Measurements from ENCODE around the gene ATIC. TPM values are rescaled to one million over a fixed set of nuclear protein-coding genes. Genes with fewer than 3 reads are reported as not detected.

Gene ATIC
- total RNA-seq, 1 donor from 2014 or later, result 77.7 TPM

DNA sequence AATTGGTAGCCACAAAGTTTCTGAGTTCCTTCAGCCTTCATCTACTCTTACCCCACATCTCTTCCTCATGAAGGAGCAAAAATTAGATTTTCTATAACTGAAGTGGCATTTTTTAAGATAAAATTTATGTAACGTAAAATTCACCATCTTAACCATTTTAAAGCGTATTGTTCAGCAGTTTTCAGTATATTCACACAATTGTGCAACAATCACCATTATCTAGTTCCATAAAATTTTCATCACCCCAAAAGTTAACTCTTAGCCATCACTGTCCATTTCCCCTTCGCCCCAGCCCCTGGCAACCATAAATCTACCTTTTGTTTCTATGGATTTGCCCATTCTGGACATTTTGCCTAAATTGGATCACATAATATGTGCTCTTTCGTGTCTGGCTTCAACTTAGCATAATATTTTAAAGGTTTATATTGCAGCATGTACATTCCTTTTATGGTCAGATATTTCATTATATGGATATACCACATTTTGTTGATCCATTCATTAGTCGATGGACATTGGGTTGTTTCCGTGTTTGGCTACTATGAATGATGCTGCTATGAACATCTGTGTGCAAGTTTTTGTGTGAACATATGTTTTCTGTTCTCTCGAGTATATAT lies 44.6 kb downstream of the ATIC start:
- no peak for DNase-seq (ENCODE audit: low spot score)
- TF ChIP-seq, protein P1, sequence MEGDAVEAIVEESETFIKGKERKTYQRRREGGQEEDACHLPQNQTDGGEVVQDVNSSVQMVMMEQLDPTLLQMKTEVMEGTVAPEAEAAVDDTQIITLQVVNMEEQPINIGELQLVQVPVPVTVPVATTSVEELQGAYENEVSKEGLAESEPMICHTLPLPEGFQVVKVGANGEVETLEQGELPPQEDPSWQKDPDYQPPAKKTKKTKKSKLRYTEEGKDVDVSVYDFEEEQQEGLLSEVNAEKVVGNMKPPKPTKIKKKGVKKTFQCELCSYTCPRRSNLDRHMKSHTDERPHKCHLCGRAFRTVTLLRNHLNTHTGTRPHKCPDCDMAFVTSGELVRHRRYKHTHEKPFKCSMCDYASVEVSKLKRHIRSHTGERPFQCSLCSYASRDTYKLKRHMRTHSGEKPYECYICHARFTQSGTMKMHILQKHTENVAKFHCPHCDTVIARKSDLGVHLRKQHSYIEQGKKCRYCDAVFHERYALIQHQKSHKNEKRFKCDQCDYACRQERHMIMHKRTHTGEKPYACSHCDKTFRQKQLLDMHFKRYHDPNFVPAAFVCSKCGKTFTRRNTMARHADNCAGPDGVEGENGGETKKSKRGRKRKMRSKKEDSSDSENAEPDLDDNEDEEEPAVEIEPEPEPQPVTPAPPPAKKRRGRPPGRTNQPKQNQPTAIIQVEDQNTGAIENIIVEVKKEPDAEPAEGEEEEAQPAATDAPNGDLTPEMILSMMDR (IDR thresholded peaks at IDR 0.05), result no peak
- peaks cover 61% of the 10 kb centered on the region for H3K4me1 Mint-ChIP-seq (ENCODE audit: low read depth)
- H3K36me3 Mint-ChIP-seq (ENCODE audit: low read depth), result peaks cover 19% of the 10 kb centered on the region
- H3K27ac Mint-ChIP-seq (ENCODE audit: unreplicated experiment), result peak overlapping the region; percentile 56
- H3K4me3 Mint-ChIP-seq (ENCODE audit: unreplicated experiment), result no peak overlapping the region
- no peaks in the 10 kb centered on the region for H3K9me3 Mint-ChIP-seq (ENCODE audit: low read depth)
- no peaks in the 10 kb centered on the region for H3K27me3 Mint-ChIP-seq (ENCODE audit: low read depth)

DNA sequence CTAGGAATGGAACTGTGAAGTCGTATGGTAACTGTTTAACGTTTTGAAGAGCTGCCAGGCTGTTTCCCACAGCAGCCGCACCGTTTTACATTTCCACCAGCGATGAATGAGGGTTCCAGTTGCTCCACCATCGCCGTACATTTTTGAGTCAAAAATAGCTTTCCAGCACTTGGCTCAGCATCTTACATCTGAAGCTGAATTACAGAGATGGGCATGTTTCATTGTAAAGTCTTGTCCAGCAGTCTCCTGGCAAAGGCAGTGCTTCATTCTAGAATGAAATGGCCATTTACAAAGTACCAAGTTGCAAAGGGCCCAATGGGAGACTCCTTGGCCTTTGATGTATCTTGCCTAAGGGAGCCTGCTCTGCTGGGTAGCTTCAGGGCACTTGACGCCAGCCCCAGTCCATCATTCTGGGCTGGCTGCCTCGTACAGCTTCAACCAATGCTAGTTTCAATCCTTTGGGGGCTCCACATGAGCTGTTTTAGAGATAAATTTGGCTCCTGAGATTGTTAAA lies 45.1 kb downstream of the ATIC start:
- H3K4me3 Mint-ChIP-seq (ENCODE audit: unreplicated experiment), result no peak overlapping the region
- no peaks in the 10 kb centered on the region for H3K27me3 Mint-ChIP-seq (ENCODE audit: low read depth)
- TF ChIP-seq, protein P1 (IDR thresholded peaks at IDR 0.05), result peak; percentile 10
- DNase-seq (ENCODE audit: low spot score), result no peak
- peaks cover 23% of the 10 kb centered on the region for H3K36me3 Mint-ChIP-seq (ENCODE audit: low read depth)
- H3K27ac Mint-ChIP-seq (ENCODE audit: unreplicated experiment), result peak overlapping the region; percentile 56
- no peaks in the 10 kb centered on the region for H3K9me3 Mint-ChIP-seq (ENCODE audit: low read depth)
- peaks cover 60% of the 10 kb centered on the region for H3K4me1 Mint-ChIP-seq (ENCODE audit: low read depth)

DNA sequence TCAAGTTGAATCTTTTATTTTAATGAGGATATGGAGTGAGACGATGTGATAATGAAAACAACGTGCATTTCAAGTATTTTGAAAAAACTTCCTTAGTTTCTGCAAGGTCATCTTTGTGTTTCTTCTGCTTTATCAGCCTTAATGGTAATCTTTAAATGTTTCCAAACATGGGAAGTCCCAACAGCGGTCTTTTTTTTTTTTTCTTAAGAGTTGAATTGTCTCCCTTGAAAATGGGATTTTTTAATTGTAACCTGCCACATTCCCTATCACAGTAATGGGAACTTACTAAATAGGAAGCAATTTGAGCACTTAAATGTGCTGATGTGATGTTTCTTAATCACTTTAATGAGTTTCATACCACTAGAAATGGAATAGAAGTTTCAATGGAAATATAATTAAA lies 45.8 kb downstream of the ATIC start:
- no peak for DNase-seq (ENCODE audit: low spot score)
- peaks cover 65% of the 10 kb centered on the region for H3K4me1 Mint-ChIP-seq (ENCODE audit: low read depth)

DNA sequence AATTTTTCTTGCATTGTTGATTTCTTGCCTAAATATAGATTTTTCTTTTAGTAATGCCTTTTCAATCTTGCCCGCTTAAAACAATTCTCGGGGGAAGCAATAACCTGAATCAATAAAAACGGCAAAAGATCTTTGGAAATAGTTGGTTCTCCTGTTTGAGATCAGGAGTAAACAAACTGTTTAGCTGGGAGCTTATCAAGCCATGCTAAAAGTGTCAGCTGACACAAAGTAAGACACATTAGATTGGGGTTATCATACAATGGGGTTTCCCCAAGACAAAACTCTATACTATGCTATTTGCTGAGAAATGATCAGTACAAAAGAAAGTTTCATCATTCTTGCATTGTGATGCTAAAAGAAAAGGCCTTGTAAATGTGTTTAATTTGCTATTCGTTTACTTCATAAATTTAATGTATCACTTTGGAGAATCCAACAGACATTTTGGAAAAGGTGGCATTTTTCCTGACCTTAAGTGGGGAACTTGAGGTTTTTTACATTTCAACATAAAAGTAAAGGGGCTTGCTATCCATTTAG lies 46.5 kb downstream of the ATIC start:
- no peaks in the 10 kb centered on the region for H3K9me3 Mint-ChIP-seq (ENCODE audit: low read depth)
- H3K27me3 Mint-ChIP-seq (ENCODE audit: low read depth), result no peaks in the 10 kb centered on the region
- peak overlapping the region; percentile 78 for H3K27ac Mint-ChIP-seq (ENCODE audit: unreplicated experiment)
- no peak overlapping the region for H3K4me3 Mint-ChIP-seq (ENCODE audit: unreplicated experiment)
- TF ChIP-seq, protein P1 (IDR thresholded peaks at IDR 0.05), result no peak
- DNase-seq (ENCODE audit: low spot score), result no peak
- H3K4me1 Mint-ChIP-seq (ENCODE audit: low read depth), result peaks cover 68% of the 10 kb centered on the region
- H3K36me3 Mint-ChIP-seq (ENCODE audit: low read depth), result peaks cover 36% of the 10 kb centered on the region

More for the DNA sequence above, 45.8 kb downstream of the ATIC start:
- no peaks in the 10 kb centered on the region for H3K27me3 Mint-ChIP-seq (ENCODE audit: low read depth)
- H3K36me3 Mint-ChIP-seq (ENCODE audit: low read depth), result peaks cover 30% of the 10 kb centered on the region
- H3K9me3 Mint-ChIP-seq (ENCODE audit: low read depth), result no peaks in the 10 kb centered on the region
- peak overlapping the region; percentile 56 for H3K27ac Mint-ChIP-seq (ENCODE audit: unreplicated experiment)
- TF ChIP-seq, protein P1 (IDR thresholded peaks at IDR 0.05), result no peak
- no peak overlapping the region for H3K4me3 Mint-ChIP-seq (ENCODE audit: unreplicated experiment)

DNA sequence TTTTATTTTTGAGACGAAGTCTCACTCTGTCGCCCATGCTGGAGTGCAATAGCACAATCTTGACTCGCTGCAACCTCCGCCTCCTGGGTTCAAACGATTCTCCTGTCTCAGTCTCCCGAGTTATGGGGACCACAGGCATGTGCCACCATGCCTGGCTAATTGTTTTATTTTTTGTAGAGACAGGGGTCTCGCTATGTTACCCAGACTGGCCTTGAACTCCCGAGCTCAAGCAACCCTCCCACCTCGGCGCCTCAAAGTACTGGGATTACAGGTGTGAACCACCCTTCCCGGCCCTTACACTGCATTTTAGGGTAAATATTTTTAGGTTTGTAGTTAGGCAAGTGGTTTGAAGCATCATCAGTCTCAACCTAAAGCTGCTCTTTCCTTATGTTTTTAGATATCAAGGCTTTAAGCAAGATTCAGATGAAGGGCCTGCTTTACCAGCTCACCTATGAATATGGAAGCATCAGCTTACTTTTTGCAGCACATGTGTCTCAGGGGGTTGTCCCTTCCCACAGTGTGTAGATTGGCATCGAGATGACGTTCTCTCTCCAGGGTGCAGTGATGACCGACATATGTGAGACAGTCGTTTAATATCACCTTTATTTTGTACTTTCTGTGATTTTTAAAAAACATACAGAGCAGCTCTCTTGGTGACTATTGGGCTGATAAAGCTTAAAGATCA lies 47.2 kb downstream of the ATIC start:
- Mint-ChIP-seq H3K9me3 (ENCODE audit: low read depth) (no peaks in the 10 kb centered on the region), H3K36me3 (ENCODE audit: low read depth) (peaks cover 42% of the 10 kb centered on the region), H3K4me1 (ENCODE audit: low read depth) (peaks cover 75% of the 10 kb centered on the region), H3K27ac (ENCODE audit: unreplicated experiment) (peak overlapping the region; percentile 78), H3K27me3 (ENCODE audit: low read depth) (no peaks in the 10 kb centered on the region), H3K4me3 (ENCODE audit: unreplicated experiment) (no peak overlapping the region)
- TF ChIP-seq, protein P1 (IDR thresholded peaks at IDR 0.05), result no peak
- no peak for DNase-seq (ENCODE audit: low spot score)
